ENCODE measurements around the gene SH3BGRL2. TPM values are rescaled to one million over a fixed set of nuclear protein-coding genes. Genes with fewer than 3 reads are reported as not detected.
"Not testable (repeated sequence)": the region's sequence is repeated elsewhere in the genome, so short reads cannot be mapped to it uniquely, and the experiment has no call there.

Gene SH3BGRL2
- total RNA-seq, 2 donors from 2014 or later = 26.8 to 93.3 TPM

- no peak overlapping the region for H3K4me3 ChIP-seq
- intact Hi-C loops (cut with DNase I) = no loop called here
- no peaks in the 10 kb centered on the region for H3K9me3 ChIP-seq
- H3K27ac ChIP-seq = no peak overlapping the region
- H3K27me3 ChIP-seq (replicated peaks; ENCODE audit: insufficient read depth) = no peaks in the 10 kb centered on the region
- no peaks in the 10 kb centered on the region for H3K36me3 ChIP-seq
- no peak for DNase-seq (ENCODE audit: low spot score)
- H3K4me1 ChIP-seq (replicated peaks) = no peaks in the 10 kb centered on the region
- TF ChIP-seq POLR2AphosphoS5 (IDR thresholded peaks at IDR 0.05) = no peak
- TF ChIP-seq CTCF (IDR thresholded peaks at IDR 0.05) = no peak
- TF ChIP-seq POLR2A (IDR thresholded peaks at IDR 0.05) = no peak
- 86% methylated on average over 2 of the region's 2 CpGs for WGBS
These were observed 18.2 kb upstream of the SH3BGRL2 start for GRCh38 chr6:79612918-79613317.

- no peak for DNase-seq (ENCODE audit: low spot score)
- no peak overlapping the region for H3K4me3 ChIP-seq
- no peaks in the 10 kb centered on the region for H3K36me3 ChIP-seq
- no peak overlapping the region for H3K27ac ChIP-seq
- intact Hi-C loops (cut with DNase I) = no loop called here
- no peaks in the 10 kb centered on the region for H3K9me3 ChIP-seq
- WGBS = 83% methylated on average over 6 of the region's 6 CpGs
- no peak for TF ChIP-seq POLR2AphosphoS5 (IDR thresholded peaks at IDR 0.05)
- TF ChIP-seq CTCF (IDR thresholded peaks at IDR 0.05) = no peak
- no peak for TF ChIP-seq POLR2A (IDR thresholded peaks at IDR 0.05)
- H3K4me1 ChIP-seq (replicated peaks) = no peaks in the 10 kb centered on the region
- no peaks in the 10 kb centered on the region for H3K27me3 ChIP-seq (replicated peaks; ENCODE audit: insufficient read depth)
These were observed 17.2 kb upstream of the SH3BGRL2 start for GRCh38 chr6:79613912-79614311.

DNA sequence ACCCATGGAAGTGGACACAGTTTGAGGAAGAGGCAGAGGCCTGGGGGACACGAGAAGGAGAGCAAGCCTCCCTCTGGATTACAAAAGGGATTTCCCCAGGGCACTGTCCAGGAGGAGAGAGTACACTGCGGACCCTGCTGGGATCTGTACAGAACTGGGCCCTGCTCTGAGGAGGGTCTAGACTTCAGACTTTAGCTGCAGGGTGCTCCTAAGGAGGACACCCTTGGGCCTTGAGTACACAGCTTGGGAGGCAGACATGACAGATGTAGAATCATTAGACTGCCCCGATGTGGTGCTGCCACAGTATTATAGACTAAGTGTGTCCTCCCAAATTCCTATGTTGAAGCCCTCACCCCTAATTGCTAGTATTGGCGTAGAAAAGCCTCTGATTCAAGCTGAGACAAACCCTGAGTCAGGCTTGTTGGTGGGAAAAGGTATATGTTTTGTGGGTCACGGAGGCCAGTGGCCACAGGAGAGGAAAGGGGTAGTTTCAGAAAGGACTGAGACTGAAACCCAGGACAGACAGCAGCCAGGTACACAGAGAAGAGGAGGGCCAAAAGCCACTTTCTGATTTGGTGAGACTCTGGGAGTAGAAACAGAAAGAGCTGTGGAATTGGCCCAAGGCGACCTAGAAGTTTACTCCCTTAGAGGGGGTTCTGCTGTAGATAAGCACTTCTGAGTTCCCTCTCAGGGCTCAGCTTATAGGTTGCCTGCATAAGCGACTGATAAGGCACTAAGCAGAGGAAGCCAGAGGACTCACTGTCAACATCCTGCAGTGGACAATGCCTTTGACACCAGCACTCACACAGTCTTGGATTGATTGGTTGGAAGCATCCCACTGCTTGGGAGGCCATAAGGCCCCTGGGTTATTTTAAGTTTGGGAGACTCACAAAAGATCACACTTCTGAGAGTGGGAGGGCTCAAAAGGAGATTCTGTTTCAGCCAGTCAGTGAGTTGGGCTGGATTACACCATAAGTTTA, 16.5 kb upstream of the SH3BGRL2 start:
- no peak for DNase-seq (ENCODE audit: low spot score)
- Histone ChIP-seq H3K4me3 (no peak overlapping the region), H3K27me3 (replicated peaks; ENCODE audit: insufficient read depth) (no peaks in the 10 kb centered on the region), H3K9me3 (no peaks in the 10 kb centered on the region), H3K27ac (no peak overlapping the region), H3K36me3 (no peaks in the 10 kb centered on the region), H3K4me1 (replicated peaks) (no peaks in the 10 kb centered on the region)
- intact Hi-C loops (cut with DNase I) = no loop called here
- TF ChIP-seq POLR2AphosphoS5 (IDR thresholded peaks at IDR 0.05) (no peak), CTCF (IDR thresholded peaks at IDR 0.05) (no peak), POLR2A (IDR thresholded peaks at IDR 0.05) (no peak)
- WGBS = 93% methylated on average over 7 of the region's 7 CpGs

- intact Hi-C loops (cut with DNase I) = no loop called here
- Histone ChIP-seq H3K36me3 (no peaks in the 10 kb centered on the region), H3K4me1 (replicated peaks) (no peaks in the 10 kb centered on the region), H3K4me3 (no peak overlapping the region), H3K9me3 (no peaks in the 10 kb centered on the region), H3K27me3 (replicated peaks; ENCODE audit: insufficient read depth) (no peaks in the 10 kb centered on the region), H3K27ac (peak overlapping the region; percentile 12 to 28)
- peak; percentile 57 for TF ChIP-seq POLR2AphosphoS5 (IDR thresholded peaks at IDR 0.05)
- no peak for TF ChIP-seq POLR2A (IDR thresholded peaks at IDR 0.05)
- TF ChIP-seq CTCF (IDR thresholded peaks at IDR 0.05) = no peak
- peak; percentile 20 for DNase-seq (ENCODE audit: low spot score)
- 41% methylated on average over 1 of the region's 1 CpG for WGBS
These were observed 13.6 kb upstream of the SH3BGRL2 start for GRCh38 chr6:79617518-79617941.

DNA sequence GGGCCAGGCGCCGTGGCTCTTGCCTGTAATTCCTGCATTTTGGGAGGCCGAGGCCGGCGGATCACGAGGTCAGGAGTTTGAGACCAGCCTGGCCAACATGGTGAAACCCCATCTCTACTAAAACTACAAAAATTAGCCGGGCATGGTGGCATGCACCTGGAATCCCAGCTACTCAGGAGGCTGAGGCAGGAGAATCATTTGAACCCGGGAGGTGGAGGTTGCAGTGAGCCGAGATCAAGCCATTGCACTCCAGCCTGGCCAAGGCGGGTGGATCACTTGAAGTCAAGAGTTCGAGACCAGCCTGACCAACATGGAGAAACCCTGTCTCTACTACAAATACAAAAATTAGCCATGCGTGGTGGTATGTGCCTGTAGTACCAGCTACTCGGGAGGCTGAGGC, 12.7 kb upstream of the SH3BGRL2 start:
- 86% methylated on average over 13 of the region's 13 CpGs for WGBS
- peak overlapping the region in 1 of 2 donors; percentile 28 for H3K27ac ChIP-seq
- intact Hi-C loops (cut with DNase I); H3K36me3 ChIP-seq; H3K4me1 ChIP-seq (replicated peaks); H3K9me3 ChIP-seq; DNase-seq (ENCODE audit: low spot score); H3K27me3 ChIP-seq (replicated peaks; ENCODE audit: insufficient read depth); H3K4me3 ChIP-seq: not testable (repeated sequence)

Measured in prostate gland (tissue), 2 donors.